ENCODE results near the gene PSMD12.
"Not testable (repeated sequence)": the region's sequence is repeated elsewhere in the genome, so short reads cannot be mapped to it uniquely, and the experiment has no call there.

Gene PSMD12

DNA sequence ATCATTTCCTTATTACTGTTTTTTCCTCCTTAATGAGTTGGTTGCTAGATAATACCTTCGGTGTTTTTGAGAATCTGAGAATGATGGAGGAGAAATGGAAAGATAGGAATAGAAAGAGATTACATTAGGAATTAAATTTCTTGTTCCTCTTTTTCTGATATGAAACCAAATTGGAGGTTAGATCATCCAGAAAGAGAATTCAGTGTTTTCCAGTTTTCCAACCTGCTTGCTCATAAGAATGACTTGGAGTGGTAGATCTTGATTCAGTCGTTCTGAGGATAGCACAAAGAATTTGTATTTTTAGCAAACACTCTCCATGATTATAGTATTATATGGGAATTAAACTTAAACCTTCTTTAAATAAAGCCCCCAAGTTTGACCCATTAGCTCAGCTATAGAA, 46.6 kb upstream of the PSMD12 start:
- TF ChIP-seq, protein P1, sequence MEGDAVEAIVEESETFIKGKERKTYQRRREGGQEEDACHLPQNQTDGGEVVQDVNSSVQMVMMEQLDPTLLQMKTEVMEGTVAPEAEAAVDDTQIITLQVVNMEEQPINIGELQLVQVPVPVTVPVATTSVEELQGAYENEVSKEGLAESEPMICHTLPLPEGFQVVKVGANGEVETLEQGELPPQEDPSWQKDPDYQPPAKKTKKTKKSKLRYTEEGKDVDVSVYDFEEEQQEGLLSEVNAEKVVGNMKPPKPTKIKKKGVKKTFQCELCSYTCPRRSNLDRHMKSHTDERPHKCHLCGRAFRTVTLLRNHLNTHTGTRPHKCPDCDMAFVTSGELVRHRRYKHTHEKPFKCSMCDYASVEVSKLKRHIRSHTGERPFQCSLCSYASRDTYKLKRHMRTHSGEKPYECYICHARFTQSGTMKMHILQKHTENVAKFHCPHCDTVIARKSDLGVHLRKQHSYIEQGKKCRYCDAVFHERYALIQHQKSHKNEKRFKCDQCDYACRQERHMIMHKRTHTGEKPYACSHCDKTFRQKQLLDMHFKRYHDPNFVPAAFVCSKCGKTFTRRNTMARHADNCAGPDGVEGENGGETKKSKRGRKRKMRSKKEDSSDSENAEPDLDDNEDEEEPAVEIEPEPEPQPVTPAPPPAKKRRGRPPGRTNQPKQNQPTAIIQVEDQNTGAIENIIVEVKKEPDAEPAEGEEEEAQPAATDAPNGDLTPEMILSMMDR (IDR thresholded peaks at IDR 0.05; ENCODE audit: insufficient read depth, low read length, poor library complexity, severe bottlenecking), result no peak
- no peak for DNase-seq (ENCODE audit: extremely low read depth, insufficient read length)
- Histone ChIP-seq H3K27me3 (replicated peaks; ENCODE audit: control insufficient read depth, insufficient read depth, low read length) (no peaks in the 10 kb centered on the region), H3K4me3 (replicated peaks; ENCODE audit: low read depth, low read length) (no peak overlapping the region), H3K36me3 (ENCODE audit: control insufficient read depth, insufficient read depth, low read length) (no peaks in the 10 kb centered on the region)

DNA sequence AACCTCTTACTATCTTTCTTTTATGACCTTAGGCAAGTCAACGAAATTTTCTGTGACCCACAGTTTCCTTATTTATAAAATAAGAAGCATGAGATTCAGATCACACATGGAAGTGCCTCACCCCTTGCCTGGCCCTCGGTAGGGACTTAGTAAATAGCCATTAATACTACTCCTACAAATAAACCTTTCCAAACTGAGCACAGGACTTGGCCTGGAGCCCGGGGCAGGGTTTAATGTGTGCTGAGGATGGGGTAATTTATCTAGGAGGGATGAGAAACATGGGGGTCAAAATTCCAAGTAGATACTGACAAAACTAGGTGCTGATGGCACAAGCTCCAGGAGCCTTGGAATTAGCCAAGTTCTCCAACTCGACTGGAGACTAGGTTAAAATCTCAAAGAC, 45.7 kb upstream of the PSMD12 start:
- no peak for DNase-seq (ENCODE audit: extremely low read depth, insufficient read length)
- H3K4me3 ChIP-seq (replicated peaks; ENCODE audit: low read depth, low read length), result no peak overlapping the region
- TF ChIP-seq, protein P1 (IDR thresholded peaks at IDR 0.05; ENCODE audit: insufficient read depth, low read length, poor library complexity, severe bottlenecking), result no peak
- H3K27me3 ChIP-seq (replicated peaks; ENCODE audit: control insufficient read depth, insufficient read depth, low read length), result no peaks in the 10 kb centered on the region
- no peaks in the 10 kb centered on the region for H3K36me3 ChIP-seq (ENCODE audit: control insufficient read depth, insufficient read depth, low read length)

DNA sequence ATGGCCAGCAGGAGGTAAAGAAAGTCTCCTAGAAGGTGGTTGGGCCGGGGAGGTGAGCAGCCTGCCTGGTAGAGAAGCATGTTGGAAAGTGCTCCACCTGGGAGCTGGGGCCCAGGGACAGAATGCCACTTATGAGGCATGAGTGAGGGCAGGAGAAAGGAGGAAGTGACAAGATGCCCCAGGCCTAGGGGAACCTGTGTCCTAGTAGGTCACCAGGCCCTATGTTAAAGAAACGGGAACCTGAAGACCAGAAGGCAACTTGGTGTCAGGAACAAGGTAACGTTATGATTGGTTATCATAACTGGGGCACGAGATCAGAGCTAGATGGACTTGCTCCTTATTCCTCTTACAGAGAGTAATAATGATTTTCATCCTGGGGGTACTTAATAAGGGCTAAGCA, 45.0 kb upstream of the PSMD12 start:
- Histone ChIP-seq H3K4me3 (replicated peaks; ENCODE audit: low read depth, low read length) (no peak overlapping the region), H3K36me3 (ENCODE audit: control insufficient read depth, insufficient read depth, low read length) (no peaks in the 10 kb centered on the region), H3K27me3 (replicated peaks; ENCODE audit: control insufficient read depth, insufficient read depth, low read length) (no peaks in the 10 kb centered on the region)
- DNase-seq (ENCODE audit: extremely low read depth, insufficient read length), result no peak
- TF ChIP-seq, protein P1 (IDR thresholded peaks at IDR 0.05; ENCODE audit: insufficient read depth, low read length, poor library complexity, severe bottlenecking), result no peak

DNA sequence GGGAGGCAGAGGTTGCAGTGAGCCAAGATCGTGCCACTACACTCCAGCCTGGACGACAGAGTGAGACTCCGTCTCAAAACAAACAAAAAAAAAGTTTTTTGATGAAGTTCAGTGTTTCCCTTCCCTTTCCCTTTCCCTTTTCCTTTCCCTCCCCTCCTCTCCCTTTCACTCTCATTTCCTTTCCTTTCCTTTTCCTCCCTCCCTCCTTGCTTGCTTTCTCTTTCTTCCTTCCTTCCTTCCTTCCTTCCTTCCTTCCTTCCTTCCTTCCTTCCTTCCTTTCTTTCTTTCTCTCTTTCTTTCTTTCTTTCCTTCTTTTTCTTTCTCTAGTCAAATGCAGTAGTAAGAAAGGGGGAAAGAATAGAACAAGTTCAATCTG, 42.1 kb upstream of the PSMD12 start:
- not testable (repeated sequence) for DNase-seq (ENCODE audit: extremely low read depth, insufficient read length)

DNA sequence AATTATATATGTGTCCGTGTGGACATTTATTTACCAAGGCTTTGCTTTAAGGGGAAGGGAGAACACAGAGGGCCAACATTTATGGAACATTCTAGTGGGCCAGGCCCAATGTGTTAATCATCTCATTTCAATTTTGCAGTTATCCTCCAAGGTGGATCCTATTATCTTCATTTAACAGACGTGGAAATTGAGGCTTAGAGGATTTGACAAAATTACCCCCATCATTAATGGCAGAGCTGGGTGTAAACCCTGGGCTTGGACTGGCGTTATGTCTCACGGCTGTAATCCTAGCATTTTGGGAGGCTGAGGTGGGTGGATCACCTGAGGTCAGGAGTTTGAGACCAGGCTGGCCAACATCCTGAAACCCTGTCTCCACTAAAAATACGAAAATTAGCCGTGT, 37.1 kb upstream of the PSMD12 start:
- TF ChIP-seq, protein P1 (IDR thresholded peaks at IDR 0.05; ENCODE audit: insufficient read depth, low read length, poor library complexity, severe bottlenecking), result no peak
- H3K4me3 ChIP-seq (replicated peaks; ENCODE audit: low read depth, low read length), result no peak overlapping the region
- H3K36me3 ChIP-seq (ENCODE audit: control insufficient read depth, insufficient read depth, low read length), result no peaks in the 10 kb centered on the region
- no peak for DNase-seq (ENCODE audit: extremely low read depth, insufficient read length)
- H3K27me3 ChIP-seq (replicated peaks; ENCODE audit: control insufficient read depth, insufficient read depth, low read length), result no peaks in the 10 kb centered on the region

More for the DNA sequence above, 42.1 kb upstream of the PSMD12 start:
- not testable (repeated sequence) for H3K27me3 ChIP-seq (replicated peaks; ENCODE audit: control insufficient read depth, insufficient read depth, low read length); H3K4me3 ChIP-seq (replicated peaks; ENCODE audit: low read depth, low read length); H3K36me3 ChIP-seq (ENCODE audit: control insufficient read depth, insufficient read depth, low read length)

DNA sequence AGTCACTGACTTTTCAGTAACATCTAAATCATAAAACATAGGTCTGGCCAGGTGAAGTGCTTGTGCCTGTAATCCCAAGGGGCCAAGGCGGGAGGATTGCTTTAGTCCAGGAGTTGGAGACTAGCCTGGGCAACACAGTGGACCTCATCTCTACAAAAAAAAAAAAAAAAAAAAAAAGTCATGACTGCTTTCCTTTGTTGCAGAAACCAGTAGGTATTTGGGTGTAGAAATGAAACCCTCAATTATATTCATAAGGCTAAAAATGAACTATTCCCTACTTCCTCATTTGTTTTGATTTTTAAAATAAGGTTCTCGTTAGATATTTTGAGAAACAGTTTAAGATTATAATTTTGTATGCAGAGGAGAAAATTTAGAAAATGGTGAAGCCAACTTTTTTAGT, 36.7 kb upstream of the PSMD12 start:
- no peaks in the 10 kb centered on the region for H3K27me3 ChIP-seq (replicated peaks; ENCODE audit: control insufficient read depth, insufficient read depth, low read length)
- TF ChIP-seq, protein P1 (IDR thresholded peaks at IDR 0.05; ENCODE audit: insufficient read depth, low read length, poor library complexity, severe bottlenecking), result no peak
- H3K4me3 ChIP-seq (replicated peaks; ENCODE audit: low read depth, low read length), result no peak overlapping the region
- no peak for DNase-seq (ENCODE audit: extremely low read depth, insufficient read length)
- H3K36me3 ChIP-seq (ENCODE audit: control insufficient read depth, insufficient read depth, low read length), result no peaks in the 10 kb centered on the region
